ENCODE data around the gene CTDNEP1. TPM values are rescaled to one million over a fixed set of nuclear protein-coding genes. Genes with fewer than 3 reads are reported as not detected.

The CTDNEP1 gene
- 29.8 and 31.8 TPM in 2 replicates for total RNA-seq

GRCh38 chr17:7251661-7252175, at the start of gene CTDNEP1:
Gene CTDNEP1 (minus strand): TSS chr17:7251734. CDS start chr17:7251296, 438 bp downstream.
- H3K27me3 ChIP-seq (ENCODE audit: insufficient read depth, low read length): no peaks in the 10 kb centered on the region
- peak within 1 kb of the TSS; percentile 97 for H3K4me2 ChIP-seq (ENCODE audit: insufficient read depth, low read length)
- peak; percentile 99 for DNase-seq (ENCODE audit: insufficient read length, low spot score, missing footprints)
- H3K79me2 ChIP-seq (ENCODE audit: insufficient read depth, low read length): peaks cover 63% of the 10 kb centered on the region
- no peaks in the 10 kb centered on the region for H3K9me3 ChIP-seq (ENCODE audit: low read depth, low read length)
- H3K4me1 ChIP-seq (ENCODE audit: insufficient read depth, low read length): peaks cover 17% of the 10 kb centered on the region
- peak within 1 kb of the TSS; percentile 99 for H3K27ac ChIP-seq (ENCODE audit: low read depth, low read length)
- peaks cover 29% of the 10 kb centered on the region for H3K36me3 ChIP-seq (ENCODE audit: insufficient read depth, low read length)
- H2AFZ ChIP-seq (ENCODE audit: low read length): peak within 1 kb of the TSS; percentile 80
- H3K4me3 ChIP-seq (ENCODE audit: insufficient read depth, low read length): peak within 1 kb of the TSS; percentile 78
- H4K20me1 ChIP-seq (ENCODE audit: insufficient read depth, low read length): peaks cover 3% of the 10 kb centered on the region
- no peak for TF ChIP-seq CTCF (IDR thresholded peaks at IDR 0.05; ENCODE audit: extremely low read depth, low read depth, low read length)

- TF ChIP-seq CTCF (IDR thresholded peaks at IDR 0.05; ENCODE audit: extremely low read depth, low read depth, low read length): peak; percentile 74
- Histone ChIP-seq H4K20me1 (ENCODE audit: insufficient read depth, low read length) (peaks cover 3% of the 10 kb centered on the region), H3K79me2 (ENCODE audit: insufficient read depth, low read length) (no peaks in the 10 kb centered on the region), H3K4me1 (ENCODE audit: insufficient read depth, low read length) (peaks cover 3% of the 10 kb centered on the region), H3K36me3 (ENCODE audit: insufficient read depth, low read length) (no peaks in the 10 kb centered on the region), H3K9me3 (ENCODE audit: low read depth, low read length) (no peaks in the 10 kb centered on the region), H3K4me3 (ENCODE audit: insufficient read depth, low read length) (peak overlapping the region; percentile 42), H3K27ac (ENCODE audit: low read depth, low read length) (no peak overlapping the region), H3K27me3 (ENCODE audit: insufficient read depth, low read length) (peaks cover 34% of the 10 kb centered on the region), H3K4me2 (ENCODE audit: insufficient read depth, low read length) (peak overlapping the region; percentile 53), H2AFZ (ENCODE audit: low read length) (peak overlapping the region; percentile 75)
- DNase-seq (ENCODE audit: insufficient read length, low spot score, missing footprints): peak; percentile 100
Measured at GRCh38 chr17:7296189-7296861, 44.8 kb upstream of the CTDNEP1 start.

- Histone ChIP-seq H3K27ac (ENCODE audit: low read depth, low read length) (no peak overlapping the region), H3K79me2 (ENCODE audit: insufficient read depth, low read length) (no peaks in the 10 kb centered on the region), H3K36me3 (ENCODE audit: insufficient read depth, low read length) (no peaks in the 10 kb centered on the region), H4K20me1 (ENCODE audit: insufficient read depth, low read length) (peaks cover 3% of the 10 kb centered on the region), H3K27me3 (ENCODE audit: insufficient read depth, low read length) (peaks cover 42% of the 10 kb centered on the region), H3K4me2 (ENCODE audit: insufficient read depth, low read length) (peak overlapping the region; percentile 64), H2AFZ (ENCODE audit: low read length) (no peak overlapping the region), H3K4me3 (ENCODE audit: insufficient read depth, low read length) (no peak overlapping the region), H3K9me3 (ENCODE audit: low read depth, low read length) (no peaks in the 10 kb centered on the region), H3K4me1 (ENCODE audit: insufficient read depth, low read length) (peaks cover 3% of the 10 kb centered on the region)
- no peak for TF ChIP-seq CTCF (IDR thresholded peaks at IDR 0.05; ENCODE audit: extremely low read depth, low read depth, low read length)
- DNase-seq (ENCODE audit: insufficient read length, low spot score, missing footprints): peak; percentile 59
Measured at GRCh38 chr17:7295230-7296180, 44.0 kb upstream of the CTDNEP1 start.

All from osteoblast (primary cell).